ENCODE measurements around the gene GLOD4. TPM values are rescaled to one million over a fixed set of nuclear protein-coding genes. Genes with fewer than 3 reads are reported as not detected.

GLOD4 gene
- total RNA-seq, 4 donors from 2014 or later, result 32.9 to 45.0 (median 41.4) TPM

GRCh38 chr17:794876-795275 is 12.8 kb upstream of the GLOD4 start:
- TF ChIP-seq CTCF (IDR thresholded peaks at IDR 0.05; ENCODE audit: low read depth), result no peak

DNA sequence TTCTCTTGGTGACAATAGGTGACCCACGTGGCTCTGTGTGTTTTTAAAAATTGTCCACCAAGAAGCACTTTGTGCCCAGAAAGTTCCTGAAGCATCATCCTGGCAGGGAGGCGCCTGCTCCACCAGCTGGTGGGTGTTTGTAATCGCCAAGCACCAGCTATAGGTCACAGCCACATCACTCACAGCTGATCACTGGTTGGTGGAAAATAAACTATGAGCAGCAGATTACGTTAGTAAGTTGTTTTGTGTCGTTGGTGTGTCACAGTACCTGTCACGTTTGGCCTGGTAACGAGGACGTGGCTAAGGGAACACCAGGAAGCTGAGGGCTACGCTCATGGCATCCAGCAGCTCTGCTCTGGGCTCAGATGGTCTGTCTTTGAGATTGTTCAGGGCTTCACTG is 10.2 kb upstream of the GLOD4 start:
- no peak for TF ChIP-seq CTCF (IDR thresholded peaks at IDR 0.05; ENCODE audit: low read depth)

DNA sequence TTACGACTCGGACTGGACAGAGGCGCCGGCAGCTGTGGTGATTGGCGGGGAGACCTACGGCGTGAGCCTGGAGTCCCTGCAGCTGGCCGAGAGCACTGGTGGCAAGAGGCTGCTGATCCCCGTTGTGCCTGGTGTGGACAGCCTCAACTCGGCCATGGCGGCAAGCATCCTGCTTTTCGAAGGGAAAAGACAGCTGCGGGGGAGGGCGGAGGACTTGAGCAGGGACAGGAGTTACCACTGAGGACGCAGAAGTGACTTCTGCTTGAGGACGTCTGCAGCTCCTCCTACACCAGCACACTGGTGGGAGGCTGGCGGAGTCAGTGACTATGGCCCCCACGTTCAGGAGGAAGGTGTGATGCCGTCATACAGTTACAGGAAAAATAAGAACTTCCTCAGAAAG is 9.7 kb upstream of the GLOD4 start:
- TF ChIP-seq CTCF (IDR thresholded peaks at IDR 0.05; ENCODE audit: low read depth), result no peak

DNA sequence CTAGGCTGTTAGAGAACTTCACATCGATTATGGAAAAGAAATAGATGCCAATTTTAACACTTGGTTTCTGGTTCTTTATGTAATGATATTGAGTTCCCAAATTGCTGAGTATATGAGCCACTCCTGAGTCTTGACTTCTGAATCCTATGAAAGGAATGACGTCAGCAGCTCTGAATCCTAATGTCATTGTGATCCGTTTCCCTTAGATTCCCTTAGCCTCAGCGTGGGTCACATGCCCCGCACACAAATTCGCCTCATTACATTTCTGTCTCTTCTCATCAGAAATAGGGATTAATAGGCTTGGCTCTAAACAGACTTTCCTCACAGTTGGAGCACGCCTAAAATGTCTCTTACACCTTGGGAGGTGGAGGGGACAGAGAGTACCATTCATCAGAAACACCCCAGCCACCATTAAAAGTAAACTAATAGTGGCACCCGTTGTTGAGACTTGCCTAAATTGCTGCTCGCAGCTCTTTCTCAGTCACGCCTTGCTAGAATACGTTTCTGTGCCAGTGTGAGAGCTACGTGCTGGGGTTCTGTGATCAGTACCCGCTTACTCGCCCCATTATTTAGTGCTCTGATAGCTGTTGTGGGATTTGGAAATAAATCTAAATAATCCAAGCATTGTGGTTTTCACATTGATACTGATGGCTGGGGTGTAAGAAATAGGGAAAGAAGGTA is 7.2 kb upstream of the GLOD4 start:
- TF ChIP-seq CTCF (IDR thresholded peaks at IDR 0.05; ENCODE audit: low read depth), result no peak

GRCh38 chr17:788551-788950 is 6.5 kb upstream of the GLOD4 start:
- no peak for TF ChIP-seq CTCF (IDR thresholded peaks at IDR 0.05; ENCODE audit: low read depth)

DNA sequence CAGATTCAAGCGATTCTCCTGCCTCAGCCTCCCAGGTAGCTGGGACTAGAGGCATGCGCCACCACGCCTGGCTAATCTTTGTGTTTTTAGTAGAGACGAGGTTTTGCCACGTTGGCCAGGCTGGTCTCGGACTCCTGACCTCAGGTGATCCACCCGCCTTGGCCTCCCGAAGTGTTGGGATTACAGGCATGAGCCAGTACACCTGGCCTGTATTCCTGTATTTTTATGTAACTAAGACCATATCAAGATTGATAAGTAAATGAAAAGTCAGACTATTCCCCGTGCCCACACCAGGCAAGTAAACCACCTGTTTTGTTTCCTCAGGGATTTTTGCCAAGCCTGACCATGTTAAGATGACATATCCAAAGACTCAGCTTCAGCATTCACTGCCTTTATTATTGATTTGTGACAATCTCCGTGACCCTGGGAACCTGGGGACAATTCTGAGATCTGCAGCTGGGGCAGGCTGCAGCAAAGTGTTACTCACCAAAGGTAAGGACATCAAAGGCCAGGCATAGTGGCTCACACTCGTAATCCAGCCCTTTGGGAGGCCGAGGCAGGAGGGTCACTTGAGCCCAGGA is 5.7 kb upstream of the GLOD4 start:
- TF ChIP-seq CTCF (IDR thresholded peaks at IDR 0.05; ENCODE audit: low read depth), result no peak

- no peak for TF ChIP-seq CTCF (IDR thresholded peaks at IDR 0.05; ENCODE audit: low read depth)
These were observed 2.1 kb upstream of the GLOD4 start for GRCh38 chr17:784143-784542.

All from subcutaneous adipose tissue (tissue), 4 donors.